ENCODE measurements around the gene IGSF21. TPM values are rescaled to one million over a fixed set of nuclear protein-coding genes. Genes with fewer than 3 reads are reported as not detected.
A peak's percentile ranks its signal among the peaks of the same experiment; 100 is the strongest.

The IGSF21 gene
- total RNA-seq, 1 experiment from 2014 or later, result not detected

- no peak for TF ChIP-seq CTCF (IDR thresholded peaks at IDR 0.05; ENCODE audit: unreplicated experiment)
- H3K4me3 Mint-ChIP-seq (ENCODE audit: low read depth, unreplicated experiment), result no peak overlapping the region
- H3K9me3 Mint-ChIP-seq (ENCODE audit: low read depth, unreplicated experiment), result no peaks in the 10 kb centered on the region
- intact Hi-C loops (cut with micrococcal nuclease; ENCODE audit: unreplicated experiment), result loop anchor here (10.0 kb wide), 1 partner anchor 277 kb away; no protein-coding TSS in a partner anchor
- H3K36me3 Mint-ChIP-seq (ENCODE audit: insufficient read depth, unreplicated experiment), result no peaks in the 10 kb centered on the region
- H3K27ac Mint-ChIP-seq (ENCODE audit: unreplicated experiment), result no peak overlapping the region
- no TSS peak for BruUV-seq (replicated peaks)
- no peak for DNase-seq
- H3K27me3 Mint-ChIP-seq (ENCODE audit: unreplicated experiment), result peaks cover 46% of the 10 kb centered on the region
- H3K4me1 Mint-ChIP-seq (ENCODE audit: low read depth, unreplicated experiment), result no peaks in the 10 kb centered on the region
- CTCF ChIA-PET, result interaction anchor here (1.1 kb wide), 1 partner anchor 277 kb away, joined by 4 read pairs; no protein-coding TSS in a partner anchor
Observed at GRCh38 chr1:18297896-18298648, 190.5 kb downstream of the IGSF21 start.

- no TSS peak for BruUV-seq (replicated peaks)
- peaks cover 43% of the 10 kb centered on the region for H3K27me3 Mint-ChIP-seq (ENCODE audit: unreplicated experiment)
- peak; percentile 71 for TF ChIP-seq CTCF (IDR thresholded peaks at IDR 0.05; ENCODE audit: unreplicated experiment)
- no peak overlapping the region for H3K27ac Mint-ChIP-seq (ENCODE audit: unreplicated experiment)
- intact Hi-C loops (cut with micrococcal nuclease; ENCODE audit: unreplicated experiment), result loop anchor here (10.0 kb wide), 1 partner anchor 275 kb away; no protein-coding TSS in a partner anchor
- no peaks in the 10 kb centered on the region for H3K36me3 Mint-ChIP-seq (ENCODE audit: insufficient read depth, unreplicated experiment)
- CTCF ChIA-PET, result interaction anchor here (0.8 to 2.1 kb wide), 3 partner anchors 276 to 282 kb away, joined by 4 to 7 read pairs (median 5); no protein-coding TSS in a partner anchor
- DNase-seq, result peak; percentile 24
- no peak overlapping the region for H3K4me3 Mint-ChIP-seq (ENCODE audit: low read depth, unreplicated experiment)
- H3K9me3 Mint-ChIP-seq (ENCODE audit: low read depth, unreplicated experiment), result no peaks in the 10 kb centered on the region
- H3K4me1 Mint-ChIP-seq (ENCODE audit: low read depth, unreplicated experiment), result no peaks in the 10 kb centered on the region
Observed at GRCh38 chr1:18299441-18300338, 192.1 kb downstream of the IGSF21 start.

GRCh38 chr1:18300376-18300775 is 192.8 kb downstream of the IGSF21 start:
- no peak for TF ChIP-seq CTCF (IDR thresholded peaks at IDR 0.05; ENCODE audit: unreplicated experiment)
- no TSS peak for BruUV-seq (replicated peaks)
- H3K9me3 Mint-ChIP-seq (ENCODE audit: low read depth, unreplicated experiment), result no peaks in the 10 kb centered on the region
- no peak overlapping the region for H3K4me3 Mint-ChIP-seq (ENCODE audit: low read depth, unreplicated experiment)
- no peak for DNase-seq
- H3K4me1 Mint-ChIP-seq (ENCODE audit: low read depth, unreplicated experiment), result no peaks in the 10 kb centered on the region
- CTCF ChIA-PET, result interaction anchor here (0.8 to 2.1 kb wide), 2 partner anchors 276 to 281 kb away, joined by 5 to 7 read pairs; no protein-coding TSS in a partner anchor
- no peaks in the 10 kb centered on the region for H3K36me3 Mint-ChIP-seq (ENCODE audit: insufficient read depth, unreplicated experiment)
- H3K27ac Mint-ChIP-seq (ENCODE audit: unreplicated experiment), result no peak overlapping the region
- H3K27me3 Mint-ChIP-seq (ENCODE audit: unreplicated experiment), result peaks cover 36% of the 10 kb centered on the region
- intact Hi-C loops (cut with micrococcal nuclease; ENCODE audit: unreplicated experiment), result no loop called here

GRCh38 chr1:18302788-18303413 is 195.3 kb downstream of the IGSF21 start:
- CTCF ChIA-PET, result interaction anchor here (0.6 to 1.6 kb wide), 4 partner anchors 178 to 756 kb away, joined by 3 to 5 read pairs (median 3); partner anchors contain the start of gene KLHDC7A
- TF ChIP-seq CTCF (IDR thresholded peaks at IDR 0.05; ENCODE audit: unreplicated experiment), result peak; percentile 25
- H3K36me3 Mint-ChIP-seq (ENCODE audit: insufficient read depth, unreplicated experiment), result no peaks in the 10 kb centered on the region
- peak; percentile 7 for DNase-seq
- H3K4me3 Mint-ChIP-seq (ENCODE audit: low read depth, unreplicated experiment), result no peak overlapping the region
- no peaks in the 10 kb centered on the region for H3K9me3 Mint-ChIP-seq (ENCODE audit: low read depth, unreplicated experiment)
- no peaks in the 10 kb centered on the region for H3K4me1 Mint-ChIP-seq (ENCODE audit: low read depth, unreplicated experiment)
- no TSS peak for BruUV-seq (replicated peaks)
- no peak overlapping the region for H3K27ac Mint-ChIP-seq (ENCODE audit: unreplicated experiment)
- intact Hi-C loops (cut with micrococcal nuclease; ENCODE audit: unreplicated experiment), result no loop called here
- H3K27me3 Mint-ChIP-seq (ENCODE audit: unreplicated experiment), result peaks cover 11% of the 10 kb centered on the region
